Endothelial cell of umbilical vein (primary cell): ENCODE data around the gene TNFRSF8. TPM values are rescaled to one million over a fixed set of nuclear protein-coding genes. Genes with fewer than 3 reads are reported as not detected.

Source experiments
- BruUV-seq: library from RNA; stranded (reverse); fragments of 400-500 nt; replicated peaks from 2 replicates; lab custom pipeline; 2021; lab: Mats Ljungman, UMichigan
- CTCF ChIA-PET: fragments of 300-600, 350-600 bp; sonication (Branson Sonifier 250); formaldehyde crosslinking; loops from one replicate; lab custom pipeline; 2021; ENCODE audit warnings: antibody characterized with exemption, inconsistent platforms; lab: Charles Lee
- POLR2A ChIA-PET: fragments of 300-600, 350-600 bp; sonication (Branson Sonifier 250); formaldehyde crosslinking; loops from one replicate; lab custom pipeline; 2021; ENCODE audit warnings: antibody characterized with exemption, inconsistent platforms; lab: Charles Lee
- DNase-seq: peaks from one replicate; pipeline ENCODE4 v3.0.0-alpha.2; 2011; ENCODE audit warnings: low read depth, low spot score
- FAIRE-seq: peaks from 2 replicates; lab custom pipeline; 2011; peaks lifted over from hg19 to GRCh38; lab: Jason Lieb, UNC
- H2AFZ ChIP-seq: 2 replicates; pipeline ENCODE4 v1.6.0; 2012; ENCODE audit warnings: low read depth, low read length, control low read depth, inconsistent platforms
- H3K27ac ChIP-seq: 2 replicates; pipeline ENCODE4 v1.5.1; 2011; ENCODE audit warnings: low read depth, mild to moderate bottlenecking, control low read depth, low read length, moderate library complexity; ENCODE audit not compliant: insufficient read depth
- H3K27me3 ChIP-seq, 2 experiments: 2 replicates each; pipeline versions ENCODE4 v1.6.0 to v1.6.1; 2011; ENCODE audit warnings: low read length in 2 of 2, mixed read lengths in 1 of 2; ENCODE audit not compliant: control insufficient read depth in 2 of 2, insufficient read depth in 2 of 2
- H3K36me3 ChIP-seq, 2 experiments: 2 replicates in 1 of 2; 3 replicates in 1 of 2; pipeline ENCODE4 v1.5.1; 2011; ENCODE audit warnings: low read length in 2 of 2, mild to moderate bottlenecking in 1 of 2, moderate library complexity in 1 of 2; ENCODE audit not compliant: control insufficient read depth in 2 of 2, insufficient read depth in 2 of 2; ENCODE audit errors: extremely low read depth in 1 of 2
- H3K4me1 ChIP-seq: 3 replicates; pipeline ENCODE4 v1.5.1; 2011; ENCODE audit warnings: mild to moderate bottlenecking, low read length; ENCODE audit not compliant: control insufficient read depth, insufficient read depth; ENCODE audit errors: extremely low read depth
- H3K4me2 ChIP-seq: 2 replicates; pipeline ENCODE4 v1.6.1; 2011; ENCODE audit warnings: low read length, control low read depth, mixed read lengths; ENCODE audit not compliant: insufficient read depth
- H3K4me3 ChIP-seq, 3 experiments: fragments of 200-600 bp in 1 of 3; sonication (generic), shearing (Covaris generic) in 1 of 3; replicated peaks in 1 of 3; 2 replicates each; pipeline ENCODE4 v1.5.1; 2011 to 2016; ENCODE audit warnings: control low read depth in 3 of 3, low read length in 3 of 3, mild to moderate bottlenecking in 2 of 3, inconsistent platforms in 1 of 3, low read depth in 1 of 3, moderate library complexity in 1 of 3; ENCODE audit not compliant: insufficient read depth in 1 of 3
- H3K79me2 ChIP-seq: 2 replicates; pipeline ENCODE4 v1.6.0; 2012; ENCODE audit warnings: low read length, inconsistent platforms; ENCODE audit not compliant: control insufficient read depth, insufficient read depth
- H3K9ac ChIP-seq: replicated peaks from 2 replicates; pipeline ENCODE3; 2011; ENCODE audit warnings: low read length, control low read depth; ENCODE audit not compliant: insufficient read depth; ENCODE audit errors: extremely low read depth
- H3K9me1 ChIP-seq: replicated peaks from 3 replicates; pipeline ENCODE4 v1.6.0; 2011; ENCODE audit warnings: mild to moderate bottlenecking, low read length; ENCODE audit not compliant: control insufficient read depth, insufficient read depth; ENCODE audit errors: extremely low read depth
- H3K9me3 ChIP-seq: replicated peaks from 2 replicates; pipeline ENCODE4 v1.5.1; 2012; ENCODE audit warnings: low read length, inconsistent platforms; ENCODE audit not compliant: control insufficient read depth, insufficient read depth
- H4K20me1 ChIP-seq: replicated peaks from 2 replicates; pipeline ENCODE3; 2011; ENCODE audit warnings: mild to moderate bottlenecking, low read length; ENCODE audit not compliant: control insufficient read depth, insufficient read depth; ENCODE audit errors: extremely low read depth
- EZH2 ChIP-seq: IDR thresholded peaks from 2 replicates; pipeline ENCODE4 v1.6.1; 2012; ENCODE audit warnings: borderline replicate concordance, low read depth, mild to moderate bottlenecking, moderate library complexity, low read length, inconsistent platforms; ENCODE audit not compliant: severe bottlenecking
- FOS ChIP-seq: IDR thresholded peaks from 2 replicates; pipeline ENCODE4 v1.6.1; 2011; ENCODE audit warnings: mild to moderate bottlenecking, low read length, moderate library complexity, borderline replicate concordance; ENCODE audit not compliant: insufficient read depth
- GATA2 ChIP-seq: IDR thresholded peaks from 2 replicates; pipeline ENCODE4 v1.7.0; 2011; ENCODE audit warnings: low read depth, mild to moderate bottlenecking, moderate library complexity, mixed read lengths, low read length; ENCODE audit not compliant: insufficient read length, insufficient read depth
- JUN ChIP-seq: IDR thresholded peaks from 2 replicates; pipeline ENCODE4 v1.6.1; 2011; ENCODE audit warnings: borderline replicate concordance, low read depth; ENCODE audit not compliant: insufficient read length, insufficient read depth
- MYC ChIP-seq: IDR thresholded peaks from one replicate; pipeline ENCODE4 v1.6.1; 2011; ENCODE audit warnings: mild to moderate bottlenecking, low read depth, low read length
- POLR2A ChIP-seq: IDR thresholded peaks from 2 replicates; pipeline ENCODE4 v1.6.1; 2012; ENCODE audit warnings: low read depth, mild to moderate bottlenecking, control low read depth, low read length
- POLR2AphosphoS5 ChIP-seq: IDR thresholded peaks from 2 replicates; pipeline ENCODE4 v1.6.1; 2012; ENCODE audit warnings: low read depth, mild to moderate bottlenecking, control low read depth, low read length, moderate library complexity; ENCODE audit not compliant: insufficient read depth
- dilution Hi-C: fragments of 300-500 bp; cut with MboI; formaldehyde crosslinking; loops from one replicate; pipeline ENCODE4 v1.15.0; 2019; ENCODE audit warnings: low sequenced_read_pairs; ENCODE audit not compliant: extremely low pct_ligation_motif_present
- intact Hi-C: fragments of 100-400 bp; cut with micrococcal nuclease; formaldehyde crosslinking; loops from one replicate; pipeline ENCODE4 v1.10.0; 2022
- polyA plus RNA-seq, 4 experiments: library from polyadenylated mRNA; depleted of rRNA in 3 of 4; stranded (reverse) in 3 of 4; unstranded in 1 of 4; fragments of >200 nt; gene quantifications; 2 replicates each; pipeline versions ENCODE4 v1.2.1 to v1.2.3, GENCODE V29; 2011 to 2012; ENCODE audit warnings: missing spikeins in 1 of 4
- total RNA-seq: library from RNA; stranded (reverse); gene quantifications from 2 replicates; pipeline ENCODE4 v1.2.3, GENCODE V29; 2021
- TF ChIP-seq, protein P1 (sequence below): IDR thresholded peaks from 2 replicates; pipeline ENCODE4 v1.6.1; 2011; ENCODE audit not compliant: insufficient read depth, insufficient read length
- TF ChIP-seq, protein P2 (sequence below), 2 donors: IDR thresholded peaks; 1 replicate in 1 of 2; 2 replicates in 1 of 2; pipeline ENCODE4 v1.5.1; 2011; ENCODE audit warnings: low read length in 2 of 2, mild to moderate bottlenecking in 2 of 2, moderate library complexity in 2 of 2, control low read depth in 1 of 2, inconsistent platforms in 1 of 2, low read depth in 1 of 2; ENCODE audit not compliant: insufficient read depth in 1 of 2; ENCODE audit errors: extremely low read depth in 1 of 2

TNFRSF8 gene
- total and polyA plus RNA-seq, 2 donors (not counting 3 experiments of a cell fraction or from before 2014, with no cell fraction given), result 0.47 TPM; not detected in 1

- Histone ChIP-seq H3K9me1 (no peaks in the 10 kb centered on the region), H3K9me3 (no peaks in the 10 kb centered on the region), H3K27me3 (no peaks in the 10 kb centered on the region), H3K9ac (no peak overlapping the region), H3K79me2 (no peaks in the 10 kb centered on the region), H3K4me3 (no peak overlapping the region), H4K20me1 (no peaks in the 10 kb centered on the region), H3K27ac (no peak overlapping the region), H3K36me3 (no peaks in the 10 kb centered on the region), H3K4me2 (no peak overlapping the region), H3K4me1 (peaks cover 8% of the 10 kb centered on the region), H2AFZ (no peak overlapping the region)
- intact Hi-C loops (no loop called here), dilution Hi-C loops (no loop called here)
- DNase-seq (no peak), FAIRE-seq (no peak)
- ChIA-PET CTCF (interaction anchor here (0.9 to 7.2 kb wide), 4 partner anchors 10 to 92 kb away, joined by 3 to 48 read pairs (median 6); no protein-coding TSS in a partner anchor), POLR2A (no interaction called here)
- no TSS peak for BruUV-seq
- TF ChIP-seq POLR2A (no peak), GATA2 (no peak), JUN (no peak), EZH2 (no peak), POLR2AphosphoS5 (no peak), MYC (no peak), FOS (no peak)
- TF ChIP-seq, protein P1, sequence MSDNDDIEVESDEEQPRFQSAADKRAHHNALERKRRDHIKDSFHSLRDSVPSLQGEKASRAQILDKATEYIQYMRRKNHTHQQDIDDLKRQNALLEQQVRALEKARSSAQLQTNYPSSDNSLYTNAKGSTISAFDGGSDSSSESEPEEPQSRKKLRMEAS, result no peak
- TF ChIP-seq, protein P2, sequence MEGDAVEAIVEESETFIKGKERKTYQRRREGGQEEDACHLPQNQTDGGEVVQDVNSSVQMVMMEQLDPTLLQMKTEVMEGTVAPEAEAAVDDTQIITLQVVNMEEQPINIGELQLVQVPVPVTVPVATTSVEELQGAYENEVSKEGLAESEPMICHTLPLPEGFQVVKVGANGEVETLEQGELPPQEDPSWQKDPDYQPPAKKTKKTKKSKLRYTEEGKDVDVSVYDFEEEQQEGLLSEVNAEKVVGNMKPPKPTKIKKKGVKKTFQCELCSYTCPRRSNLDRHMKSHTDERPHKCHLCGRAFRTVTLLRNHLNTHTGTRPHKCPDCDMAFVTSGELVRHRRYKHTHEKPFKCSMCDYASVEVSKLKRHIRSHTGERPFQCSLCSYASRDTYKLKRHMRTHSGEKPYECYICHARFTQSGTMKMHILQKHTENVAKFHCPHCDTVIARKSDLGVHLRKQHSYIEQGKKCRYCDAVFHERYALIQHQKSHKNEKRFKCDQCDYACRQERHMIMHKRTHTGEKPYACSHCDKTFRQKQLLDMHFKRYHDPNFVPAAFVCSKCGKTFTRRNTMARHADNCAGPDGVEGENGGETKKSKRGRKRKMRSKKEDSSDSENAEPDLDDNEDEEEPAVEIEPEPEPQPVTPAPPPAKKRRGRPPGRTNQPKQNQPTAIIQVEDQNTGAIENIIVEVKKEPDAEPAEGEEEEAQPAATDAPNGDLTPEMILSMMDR (IDR thresholded peaks at IDR 0.05; ENCODE audit: extremely low read depth in 1 of 2, insufficient read depth in 1 of 2, low read depth in 1 of 2, low read length in 2 of 2), result no peak
These were observed 74.0 kb downstream of the TNFRSF8 start for GRCh38 chr1:12136916-12137610.
